Superior temporal gyrus (tissue), 1 donor: ENCODE measurements around the gene MAEL.

Experiments
- DNase-seq: peaks from one replicate; pipeline ENCODE4 v3.0.0-alpha.2; 2016; ENCODE audit errors: extremely low spot score

MAEL gene

GRCh38 chr1:166988974-166989515, at the start of gene MAEL:
Gene MAEL, plus strand, starts transcription at chr1:166989280. Its CDS starts 73 bp downstream, at chr1:166989353.
- DNase-seq: no peak

- no peak for DNase-seq
Measured at GRCh38 chr1:166939741-166940375, 49.2 kb upstream of the MAEL start.

GRCh38 chr1:166944186-166944967, 44.7 kb upstream of the MAEL start:
- DNase-seq: no peak

- peak; percentile 94 for DNase-seq
Measured at GRCh38 chr1:166947398-166948043, 41.6 kb upstream of the MAEL start.

- no peak for DNase-seq
Measured at GRCh38 chr1:166948856-166949350, 40.2 kb upstream of the MAEL start.

- DNase-seq: no peak
Measured at GRCh38 chr1:166950156-166950555, 38.9 kb upstream of the MAEL start.

GRCh38 chr1:166951050-166951449, 38.0 kb upstream of the MAEL start:
- no peak for DNase-seq

GRCh38 chr1:166952002-166952746, 36.9 kb upstream of the MAEL start:
- DNase-seq: peak; percentile 29

GRCh38 chr1:166953491-166953890, 35.6 kb upstream of the MAEL start:
- DNase-seq: no peak

- DNase-seq: no peak
Measured at GRCh38 chr1:166956057-166956850, 32.8 kb upstream of the MAEL start.

- DNase-seq: no peak
Measured at GRCh38 chr1:166956872-166957271, 32.2 kb upstream of the MAEL start.

- no peak for DNase-seq
Measured at GRCh38 chr1:166960858-166961474, 28.1 kb upstream of the MAEL start.

- DNase-seq: no peak
Measured at GRCh38 chr1:166969074-166969677, 19.9 kb upstream of the MAEL start.

- DNase-seq: no peak
Measured at GRCh38 chr1:166971252-166971651, 17.8 kb upstream of the MAEL start.

- peak; percentile 54 for DNase-seq
Measured at GRCh38 chr1:166972193-166972592, 16.9 kb upstream of the MAEL start.

- peak; percentile 28 for DNase-seq
Measured at GRCh38 chr1:166972826-166973225, 16.3 kb upstream of the MAEL start.

- peak; percentile 56 for DNase-seq
Measured at GRCh38 chr1:166974647-166975345, 14.3 kb upstream of the MAEL start.

- peak; percentile 62 for DNase-seq
Measured at GRCh38 chr1:166975361-166976129, 13.5 kb upstream of the MAEL start, which contains the start of gene ILDR2. Gene ILDR2, minus strand, starts transcription at chr1:166975540. Its CDS starts 272 bp downstream, at chr1:166975268.
